ENCODE results near the gene NF2.

GRCh38 chr22:29692327-29692640 lies 88.9 kb downstream of the NF2 start:
- TF ChIP-seq CTCF (IDR thresholded peaks at IDR 0.05) = no peak
- no peak for TF ChIP-seq POLR2A (IDR thresholded peaks at IDR 0.05)

All from right lobe of liver (tissue), 4 donors.